CD14-positive monocyte (primary cell): ENCODE data around the gene SPATS2. TPM values are rescaled to one million over a fixed set of nuclear protein-coding genes. Genes with fewer than 3 reads are reported as not detected.
A peak's percentile ranks its signal among the peaks of the same experiment; 100 is the strongest.

Experiments used
- DNase-seq, 3 donors: peaks; one replicate each; pipeline ENCODE4 v3.0.0-alpha.2; 2011 to 2022
- H2AFZ ChIP-seq: 2 replicates; pipeline ENCODE4 v1.6.0; 2012; ENCODE audit warnings: mild to moderate bottlenecking, low read depth, low read length, inconsistent platforms; ENCODE audit not compliant: insufficient read depth, poor library complexity, severe bottlenecking
- H3K27ac ChIP-seq, 2 donors: 1 replicate in 1 of 2; 2 replicates in 1 of 2; pipeline ENCODE4 v1.5.1; 2012 to 2013; ENCODE audit warnings: low read length in 2 of 2, control low read depth in 1 of 2, inconsistent platforms in 1 of 2, low read depth in 1 of 2, mild to moderate bottlenecking in 1 of 2
- H3K27me3 ChIP-seq, 2 donors: one replicate each; pipeline versions ENCODE4 v1.6.0 to v1.6.1; 2011 to 2013; ENCODE audit warnings: low read length in 2 of 2; ENCODE audit not compliant: control insufficient read depth in 2 of 2, insufficient read depth in 2 of 2
- H3K36me3 ChIP-seq, 2 donors: replicated peaks in 1 of 2; 1 replicate in 1 of 2; 2 replicates in 1 of 2; pipeline versions ENCODE4 v1.5.1 to v1.6.1; 2012 to 2013; ENCODE audit warnings: low read length in 2 of 2, control low read depth in 1 of 2, inconsistent platforms in 1 of 2, mild to moderate bottlenecking in 1 of 2; ENCODE audit not compliant: insufficient read depth in 2 of 2, control insufficient read depth in 1 of 2
- H3K4me1 ChIP-seq, 2 donors: 1 replicate in 1 of 2; 2 replicates in 1 of 2; pipeline versions ENCODE4 v1.5.1 to v1.6.1; 2012 to 2013; ENCODE audit warnings: low read length in 2 of 2, control low read depth in 1 of 2, inconsistent platforms in 1 of 2, mild to moderate bottlenecking in 1 of 2, moderate library complexity in 1 of 2; ENCODE audit not compliant: insufficient read depth in 2 of 2, control insufficient read depth in 1 of 2
- H3K4me2 ChIP-seq: replicated peaks from 2 replicates; pipeline ENCODE3; 2012; ENCODE audit warnings: low read length, moderate library complexity, mild to moderate bottlenecking; ENCODE audit not compliant: poor library complexity, severe bottlenecking; ENCODE audit errors: extremely low read depth
- H3K4me3 ChIP-seq, 3 experiments: fragments of 200-600 bp in 1 of 3; sonication (generic) in 1 of 3; replicated peaks in 1 of 3; 1 replicate in 2 of 3; 2 replicates in 1 of 3; pipeline ENCODE4 v1.5.1; 2011 to 2013; ENCODE audit warnings: low read length in 3 of 3, mild to moderate bottlenecking in 3 of 3, control low read depth in 2 of 3, low read depth in 2 of 3, inconsistent platforms in 1 of 3, moderate library complexity in 1 of 3
- H3K79me2 ChIP-seq: 2 replicates; pipeline ENCODE4 v1.6.0; 2012; ENCODE audit warnings: mild to moderate bottlenecking, control low read depth, inconsistent platforms, low read length, moderate library complexity; ENCODE audit not compliant: insufficient read depth
- H3K9ac ChIP-seq: 2 replicates; pipeline ENCODE4 v1.6.0; 2017; ENCODE audit warnings: low read length, mild to moderate bottlenecking; ENCODE audit not compliant: insufficient read depth, poor library complexity, severe bottlenecking
- H3K9me3 ChIP-seq, 2 donors: replicated peaks in 1 of 2; 1 replicate in 1 of 2; 2 replicates in 1 of 2; pipeline versions ENCODE4 v1.5.1 to v1.6.1; 2012 to 2013; ENCODE audit warnings: low read length in 2 of 2, control low read depth in 1 of 2; ENCODE audit not compliant: control insufficient read depth in 1 of 2, insufficient read depth in 1 of 2
- H4K20me1 ChIP-seq: 2 replicates; pipeline ENCODE4 v1.6.0; 2012; ENCODE audit warnings: mild to moderate bottlenecking, low read length, control low read depth, moderate library complexity; ENCODE audit not compliant: insufficient read depth
- H3K27ac Mint-ChIP-seq, 7 donors: one replicate each; pipeline ENCODE4 v1.8.0; 2020; ENCODE audit warnings: mild to moderate bottlenecking in 7 of 7, mixed read lengths in 7 of 7, moderate library complexity in 6 of 7, inconsistent platforms in 2 of 7
- H3K27me3 Mint-ChIP-seq, 3 donors: one replicate each; pipeline ENCODE4 v1.8.0; 2021 to 2022; ENCODE audit warnings: low read depth in 3 of 3, mild to moderate bottlenecking in 3 of 3, mixed read lengths in 3 of 3, moderate library complexity in 3 of 3, inconsistent platforms in 1 of 3
- H3K36me3 Mint-ChIP-seq, 2 donors: one replicate each; pipeline ENCODE4 v1.8.0; 2020; ENCODE audit warnings: mixed read lengths in 2 of 2, inconsistent platforms in 1 of 2, mild to moderate bottlenecking in 1 of 2
- H3K4me1 Mint-ChIP-seq: one replicate; pipeline ENCODE4 v1.8.0; 2020; ENCODE audit warnings: mild to moderate bottlenecking, mixed read lengths
- H3K4me3 Mint-ChIP-seq, 2 donors: one replicate each; pipeline ENCODE4 v1.8.0; 2020; ENCODE audit warnings: mild to moderate bottlenecking in 2 of 2, mixed read lengths in 2 of 2, moderate library complexity in 1 of 2
- H3K9me3 Mint-ChIP-seq, 7 donors: one replicate each; pipeline ENCODE4 v1.8.0; 2020 to 2022; ENCODE audit warnings: mixed read lengths in 7 of 7, mild to moderate bottlenecking in 6 of 7, moderate library complexity in 6 of 7, inconsistent platforms in 2 of 7
- CTCF ChIP-seq: fragments of 200-600 bp; IDR thresholded peaks from one replicate; pipeline ENCODE4 v1.8.0; 2022; ENCODE audit warnings: antibody characterized with exemption, mild to moderate bottlenecking
- WGBS: methylation state at CpG from one replicate; pipeline ENCODE4 v1.1.5; 2013; ENCODE audit warnings: missing lambda C conversion rate; ENCODE audit not compliant: insufficient coverage; 5-methylcytosine and 5-hydroxymethylcytosine counted together
- intact Hi-C, 2 donors: fragments of 100-400 bp; cut with micrococcal nuclease; formaldehyde crosslinking; loops; one replicate each; pipeline versions ENCODE4 v1.15.0 to v1.15.1; 2023
- polyA plus RNA-seq, 3 donors: library from polyadenylated mRNA; depleted of rRNA in 1 of 3; unstranded in 2 of 3; stranded (reverse) in 1 of 3; fragments of 300-500 nt in 2 of 3; fragments of >200 nt in 1 of 3; fragmentation: Illumina TruSeq in 2 of 3; gene quantifications; 1 replicate in 2 of 3; 2 replicates in 1 of 3; pipeline ENCODE4 v1.2.3, GENCODE V29; 2012 to 2021

Gene SPATS2
- polyA plus RNA-seq, 3 donors, result 1.1 to 3.2 (median 1.8) TPM

- Mint-ChIP-seq H3K27ac (peak overlapping the region in 1 of 7 donors; percentile 10), H3K4me3 (no peak overlapping the region), H3K27me3 (peaks cover 0 to 3% (median 2%) of the 10 kb centered on the region in 3 donors), H3K4me1 (peaks cover 3% of the 10 kb centered on the region), H3K36me3 (peaks cover 6 to 14% of the 10 kb centered on the region in 2 donors), H3K9me3 (no peaks in the 10 kb centered on the region)
- no peak overlapping the region for H3K9ac ChIP-seq
- no peak overlapping the region for H3K27ac ChIP-seq
- no peaks in the 10 kb centered on the region for H3K27me3 ChIP-seq
- intact Hi-C loops, result no loop called here
- no peak for TF ChIP-seq CTCF
- H4K20me1 ChIP-seq, result no peaks in the 10 kb centered on the region
- no peak overlapping the region for H2AFZ ChIP-seq
- no peaks in the 10 kb centered on the region for H3K79me2 ChIP-seq
- DNase-seq, result no peak
- WGBS, result no CpG with 5 or more reads among the region's 6 CpGs
- H3K4me3 ChIP-seq, result no peak overlapping the region
- no peaks in the 10 kb centered on the region for H3K4me1 ChIP-seq
- H3K4me2 ChIP-seq, result no peak overlapping the region
- H3K36me3 ChIP-seq, result peaks cover 0 to 5% of the 10 kb centered on the region in 2 donors
- no peaks in the 10 kb centered on the region for H3K9me3 ChIP-seq
These were observed 115.1 kb downstream of the SPATS2 start for GRCh38 chr12:49482095-49483051.

GRCh38 chr12:49483619-49484018 is 116.4 kb downstream of the SPATS2 start:
- no peak overlapping the region for H3K27ac Mint-ChIP-seq
- H3K27me3 Mint-ChIP-seq, result peaks cover 0 to 3% (median 2%) of the 10 kb centered on the region in 3 donors
- no peaks in the 10 kb centered on the region for H3K79me2 ChIP-seq

More at GRCh38 chr12:49483619-49484018, 116.4 kb downstream of the SPATS2 start:
- Histone ChIP-seq H2AFZ (no peak overlapping the region), H4K20me1 (no peaks in the 10 kb centered on the region), H3K36me3 (peaks cover 0 to 5% of the 10 kb centered on the region in 2 donors), H3K27me3 (no peaks in the 10 kb centered on the region), H3K9me3 (no peaks in the 10 kb centered on the region), H3K9ac (no peak overlapping the region), H3K4me3 (no peak overlapping the region), H3K27ac (no peak overlapping the region), H3K4me1 (no peaks in the 10 kb centered on the region), H3K4me2 (no peak overlapping the region)
- Mint-ChIP-seq H3K36me3 (peaks cover 6 to 17% of the 10 kb centered on the region in 2 donors), H3K4me1 (peaks cover 3% of the 10 kb centered on the region), H3K9me3 (no peaks in the 10 kb centered on the region), H3K4me3 (no peak overlapping the region)
- no peak for DNase-seq
- WGBS, result no CpG with 5 or more reads among the region's 1 CpG
- TF ChIP-seq CTCF, result no peak
- intact Hi-C loops, result no loop called here
